ENCODE results near the gene ANAPC13.

- TF ChIP-seq CTCF (IDR thresholded peaks at IDR 0.05 in 8 of 11, conservative IDR thresholded peaks at IDR 0.05 in 3 of 11) (no peak), POLR2A (IDR thresholded peaks at IDR 0.05) (no peak), POLR2AphosphoS5 (IDR thresholded peaks at IDR 0.05) (no peak)
These were observed 25.7 kb upstream of the ANAPC13 start for GRCh38 chr3:134511500-134511899.
